GM19035 (cell line): ENCODE results near the gene ATP5F1D.
A peak's percentile ranks its signal among the peaks of the same experiment; 100 is the strongest.

Experiments used
- ATAC-seq: cut with Tn5 transposase; IDR thresholded peaks from one replicate; pipeline ENCODE4 v1.9.1; 2021; ENCODE audit not compliant: unreplicated experiment

The ATP5F1D gene

GRCh38 chr19:1231729-1232637, 9.6 kb upstream of the ATP5F1D start:
- ATAC-seq = no peak

DNA sequence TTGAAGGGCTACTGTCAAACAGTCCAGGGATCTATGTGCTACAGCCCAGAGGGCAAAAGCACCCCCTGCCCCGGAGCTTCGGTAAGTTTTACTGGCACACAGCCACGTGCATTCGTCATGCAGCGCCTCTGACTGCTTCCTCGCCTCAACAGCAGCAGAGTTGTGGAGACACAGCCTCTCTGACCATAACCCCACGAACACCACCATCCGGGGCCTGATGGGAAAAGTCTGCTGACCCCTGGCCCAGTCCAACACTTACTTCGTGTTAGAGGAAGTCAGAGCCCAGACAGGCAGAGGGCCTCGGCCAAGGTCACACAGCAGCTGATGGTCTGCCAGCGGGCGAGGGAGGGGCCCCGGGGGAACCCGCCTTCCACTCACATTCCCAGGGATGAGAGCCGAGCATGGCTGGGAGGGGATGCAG, 8.9 kb upstream of the ATP5F1D start:
- ATAC-seq = no peak

DNA sequence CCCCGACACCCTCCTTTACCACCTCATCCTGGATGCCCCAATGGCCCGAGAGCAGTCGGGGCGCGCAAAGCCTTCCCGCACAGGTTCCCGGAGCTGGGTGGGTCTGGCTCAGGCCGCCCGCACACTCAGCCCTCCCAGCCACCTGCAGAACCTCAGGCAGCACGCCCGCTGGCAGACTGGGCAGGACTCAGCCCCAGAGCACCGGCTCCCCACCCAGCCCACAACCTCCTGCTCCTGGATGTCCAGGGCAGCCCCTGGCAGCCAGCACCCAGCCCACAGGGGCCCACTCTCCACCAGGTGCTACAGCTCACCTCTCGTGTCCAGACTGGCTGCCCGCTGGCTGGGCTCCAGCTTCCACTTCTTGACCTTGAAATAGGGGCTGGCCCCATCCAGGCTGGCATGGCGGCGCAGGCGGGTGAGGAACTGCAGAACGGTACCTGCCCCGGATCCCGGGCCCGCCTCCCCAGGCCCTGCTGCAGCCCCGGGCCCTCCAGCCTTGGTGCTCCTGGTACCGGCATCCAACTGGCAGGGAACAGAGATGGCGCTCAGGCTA, 8.4 kb upstream of the ATP5F1D start:
- no peak for ATAC-seq

- no peak for ATAC-seq
Observed at GRCh38 chr19:1234051-1234954, 7.2 kb upstream of the ATP5F1D start.

- ATAC-seq = no peak
Observed at GRCh38 chr19:1234955-1235380, 6.6 kb upstream of the ATP5F1D start.

- ATAC-seq = no peak
Observed at GRCh38 chr19:1235625-1236538, 5.7 kb upstream of the ATP5F1D start.

- no peak for ATAC-seq
Observed at GRCh38 chr19:1236576-1236975, 5.0 kb upstream of the ATP5F1D start.

DNA sequence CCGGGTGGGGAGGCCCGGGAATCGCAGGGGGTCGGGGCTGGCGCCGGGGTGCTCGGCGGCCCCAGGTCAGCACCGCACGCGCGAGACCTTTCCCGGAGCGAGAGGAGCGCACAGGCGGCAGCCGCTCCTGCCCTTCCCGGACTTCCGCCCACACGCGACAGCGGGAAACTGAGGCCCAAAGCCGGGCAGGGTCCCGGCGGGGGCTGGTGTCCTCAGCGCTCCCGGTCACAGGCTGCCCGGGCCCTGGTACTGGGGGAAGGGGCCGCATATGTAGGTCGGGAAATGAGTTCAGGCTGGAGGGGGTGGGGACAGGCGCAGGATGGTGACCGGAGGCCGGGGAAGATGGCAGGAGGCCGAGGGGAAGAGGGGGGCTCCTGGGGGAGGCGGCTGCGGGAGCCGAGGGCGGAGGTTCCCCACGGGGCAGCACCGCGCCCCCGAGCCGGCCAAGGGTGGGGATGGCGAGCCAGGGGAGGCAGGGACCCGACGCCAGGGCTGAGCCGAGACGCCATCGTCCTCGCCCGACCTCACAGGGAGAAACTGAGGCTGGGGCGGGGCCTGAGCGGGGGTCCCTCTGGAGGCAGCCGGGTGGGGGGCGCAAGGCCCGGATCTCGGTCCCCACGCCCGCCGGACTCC, 4.4 kb upstream of the ATP5F1D start:
- ATAC-seq = no peak

DNA sequence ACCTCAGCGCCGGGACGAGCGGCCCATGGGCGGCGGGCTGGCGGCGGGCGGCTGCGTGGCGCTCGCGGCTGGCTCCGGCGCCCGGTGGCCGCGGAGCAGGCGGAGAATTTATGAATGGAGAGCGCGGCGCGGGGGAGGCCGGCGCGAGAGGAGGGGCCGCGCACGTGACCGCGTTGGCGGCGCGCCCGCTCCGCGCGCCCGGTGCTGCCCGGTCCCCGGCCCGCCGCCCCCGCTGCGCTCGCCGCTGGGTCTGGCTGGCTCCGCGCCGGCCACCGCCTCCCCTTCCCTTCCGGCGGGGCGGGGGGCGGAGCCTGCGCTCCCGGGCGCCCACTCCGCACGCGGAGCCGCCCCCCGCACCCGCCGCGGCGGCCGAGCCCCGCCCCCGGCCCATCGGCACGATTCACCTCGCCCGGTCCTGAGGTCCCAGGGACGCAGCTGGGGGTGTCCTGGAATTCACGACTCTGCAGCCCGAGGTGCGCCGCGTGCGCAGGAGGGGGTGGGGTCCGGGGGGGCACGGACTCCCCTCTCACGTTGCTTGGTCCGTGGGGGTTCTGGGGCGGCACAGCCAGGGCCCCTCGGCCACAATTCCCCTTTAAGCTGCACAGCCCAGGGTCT, 3.7 kb upstream of the ATP5F1D start, which contains the start of gene CBARP:
Gene CBARP (minus strand): TSS at position 252 of the 615 bp plus-strand sequence. CDS start 1,905 bp downstream, outside the sequence.
- ATAC-seq = no peak

DNA sequence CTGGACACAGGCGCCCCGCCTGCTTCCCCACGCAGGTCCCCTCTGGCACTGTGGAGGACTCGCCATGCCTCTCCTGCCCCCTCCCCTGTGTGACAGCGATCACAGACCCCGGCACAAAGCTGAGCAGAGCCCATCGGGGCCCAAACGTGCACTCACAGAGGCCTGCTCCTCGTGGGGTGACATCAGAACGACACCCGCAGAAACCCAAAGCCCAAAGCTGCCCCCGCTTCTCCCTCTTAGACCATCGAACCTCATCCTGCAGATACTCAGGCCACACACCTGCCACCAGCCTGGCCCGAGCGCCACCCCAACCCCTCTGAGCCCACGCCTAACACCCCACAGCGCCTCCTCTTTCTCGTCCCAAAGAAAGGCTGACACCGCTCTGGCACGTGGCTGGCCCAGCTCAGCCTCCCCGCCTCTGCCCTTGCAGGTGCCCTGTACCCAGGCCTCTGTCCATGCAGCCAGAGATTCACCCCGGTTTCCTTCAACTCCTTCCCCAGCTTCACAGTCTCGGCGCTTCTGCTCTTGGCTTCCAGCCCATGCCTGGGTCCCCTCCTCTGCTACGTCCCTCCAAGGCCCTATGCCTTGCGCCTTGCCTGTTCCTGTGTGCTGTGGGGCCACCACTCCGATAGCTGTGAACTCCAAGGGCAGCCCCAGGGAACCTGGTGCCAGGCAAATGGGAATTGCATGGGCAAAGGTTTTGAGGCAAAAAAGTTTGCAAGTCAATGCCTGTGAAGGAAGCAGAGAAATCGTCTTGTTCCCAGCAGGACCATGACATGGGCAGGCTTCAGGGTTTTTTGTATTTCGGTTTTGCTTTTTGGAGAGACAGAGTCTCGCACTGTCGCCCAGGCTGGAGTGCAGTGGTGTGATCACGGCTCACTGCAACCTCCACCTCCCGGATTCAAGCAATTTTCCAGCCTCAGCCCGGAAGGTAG, 2.9 kb upstream of the ATP5F1D start:
- ATAC-seq = no peak

- ATAC-seq = no peak
Observed at GRCh38 chr19:1239420-1239795, 2.1 kb upstream of the ATP5F1D start.

DNA sequence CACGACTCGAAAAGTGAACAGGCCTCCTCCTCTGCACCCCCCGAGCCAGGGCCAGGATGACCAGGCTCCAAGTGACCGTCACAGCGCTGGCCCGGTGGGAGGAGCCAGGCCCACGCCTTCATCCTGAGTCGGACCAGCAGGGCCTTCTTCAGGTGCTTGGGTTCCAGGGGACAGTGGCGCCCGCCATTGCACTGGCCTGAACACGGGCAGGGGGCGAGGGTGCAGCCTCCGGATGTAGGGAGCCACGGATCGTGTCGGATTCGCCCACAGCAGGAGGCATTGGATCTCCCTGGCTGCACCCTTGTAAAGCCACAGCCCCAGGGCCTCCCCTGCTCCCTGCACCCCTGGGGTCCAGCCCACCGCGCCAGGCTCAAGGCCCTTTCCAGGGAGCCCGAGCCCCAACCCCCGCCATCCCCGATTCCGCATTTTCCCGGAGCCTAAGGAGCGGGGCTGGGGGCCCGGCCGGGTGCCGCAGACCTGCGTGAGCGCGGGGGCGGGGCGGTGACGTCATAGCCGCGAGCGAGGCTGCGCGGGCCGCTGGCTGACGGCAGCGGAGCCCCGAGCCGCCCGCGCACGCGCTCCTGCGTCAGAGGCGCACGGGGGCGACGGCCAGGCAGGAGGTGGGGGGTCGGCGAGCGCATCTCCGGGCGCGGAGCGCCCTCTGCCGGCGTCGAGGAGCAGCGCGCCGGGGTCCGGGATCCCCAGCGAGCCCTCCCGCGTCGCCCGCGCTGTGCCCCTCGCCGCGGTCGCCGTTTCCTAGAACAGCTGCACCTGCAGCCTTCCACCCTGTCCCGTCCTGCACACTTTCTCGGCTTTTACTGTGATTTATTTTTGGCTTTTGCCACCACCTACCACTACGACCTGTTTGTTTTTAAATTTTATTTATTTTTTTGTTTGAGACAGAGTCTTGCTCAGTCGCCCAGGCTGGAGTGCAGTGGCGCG, 1.5 kb upstream of the ATP5F1D start:
- peak; percentile 51 for ATAC-seq

GRCh38 chr19:1240925-1241324, 626 bp upstream of the ATP5F1D start:
- no peak for ATAC-seq

DNA sequence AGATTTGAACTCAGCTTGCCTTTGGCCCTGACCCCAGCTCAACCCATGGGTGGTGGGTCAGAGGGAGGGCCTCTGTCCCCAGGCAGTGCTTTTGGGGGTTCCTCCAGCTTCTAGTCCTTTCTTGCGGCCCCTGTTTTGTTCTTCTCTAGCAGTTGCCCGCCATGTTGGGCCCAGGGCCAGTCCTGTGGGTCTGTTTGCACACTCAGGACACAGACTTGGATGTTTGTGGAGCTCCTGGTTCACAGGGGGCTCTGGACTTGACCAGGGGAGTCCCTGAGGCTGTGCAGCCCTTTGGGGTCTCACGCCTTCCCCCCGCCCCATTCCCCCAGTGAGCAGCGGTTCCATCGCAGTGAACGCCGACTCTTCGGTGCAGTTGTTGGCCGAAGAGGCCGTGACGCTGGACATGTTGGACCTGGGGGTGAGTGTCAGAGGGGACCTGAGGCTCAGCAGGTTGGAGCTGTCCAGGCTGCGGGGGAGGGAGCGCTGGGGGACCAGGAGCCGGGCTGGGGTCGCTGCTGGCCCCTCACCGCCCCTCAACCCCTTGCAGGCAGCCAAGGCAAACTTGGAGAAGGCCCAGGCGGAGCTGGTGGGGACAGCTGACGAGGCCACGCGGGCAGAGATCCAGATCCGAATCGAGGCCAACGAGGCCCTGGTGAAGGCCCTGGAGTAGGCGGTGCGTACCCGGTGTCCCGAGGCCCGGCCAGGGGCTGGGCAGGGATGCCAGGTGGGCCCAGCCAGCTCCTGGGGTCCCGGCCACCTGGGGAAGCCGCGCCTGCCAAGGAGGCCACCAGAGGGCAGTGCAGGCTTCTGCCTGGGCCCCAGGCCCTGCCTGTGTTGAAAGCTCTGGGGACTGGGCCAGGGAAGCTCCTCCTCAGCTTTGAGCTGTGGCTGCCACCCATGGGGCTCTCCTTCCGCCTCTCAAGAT, 2.5 kb downstream of the ATP5F1D start:
- no peak for ATAC-seq

- ATAC-seq = no peak
Observed at GRCh38 chr19:1244693-1245451, 3.3 kb downstream of the ATP5F1D start.
